GM12872 (cell line): ENCODE results near the gene ZW10.

Experiments
- CTCF ChIP-seq: IDR thresholded peaks from 3 replicates; pipeline ENCODE4 v1.5.1; 2011; ENCODE audit warnings: low read depth, mild to moderate bottlenecking, low read length, moderate library complexity; ENCODE audit not compliant: insufficient read depth

The ZW10 gene

GRCh38 chr11:113710989-113711388 is 62.5 kb downstream of the ZW10 start:
- no peak for TF ChIP-seq CTCF

DNA sequence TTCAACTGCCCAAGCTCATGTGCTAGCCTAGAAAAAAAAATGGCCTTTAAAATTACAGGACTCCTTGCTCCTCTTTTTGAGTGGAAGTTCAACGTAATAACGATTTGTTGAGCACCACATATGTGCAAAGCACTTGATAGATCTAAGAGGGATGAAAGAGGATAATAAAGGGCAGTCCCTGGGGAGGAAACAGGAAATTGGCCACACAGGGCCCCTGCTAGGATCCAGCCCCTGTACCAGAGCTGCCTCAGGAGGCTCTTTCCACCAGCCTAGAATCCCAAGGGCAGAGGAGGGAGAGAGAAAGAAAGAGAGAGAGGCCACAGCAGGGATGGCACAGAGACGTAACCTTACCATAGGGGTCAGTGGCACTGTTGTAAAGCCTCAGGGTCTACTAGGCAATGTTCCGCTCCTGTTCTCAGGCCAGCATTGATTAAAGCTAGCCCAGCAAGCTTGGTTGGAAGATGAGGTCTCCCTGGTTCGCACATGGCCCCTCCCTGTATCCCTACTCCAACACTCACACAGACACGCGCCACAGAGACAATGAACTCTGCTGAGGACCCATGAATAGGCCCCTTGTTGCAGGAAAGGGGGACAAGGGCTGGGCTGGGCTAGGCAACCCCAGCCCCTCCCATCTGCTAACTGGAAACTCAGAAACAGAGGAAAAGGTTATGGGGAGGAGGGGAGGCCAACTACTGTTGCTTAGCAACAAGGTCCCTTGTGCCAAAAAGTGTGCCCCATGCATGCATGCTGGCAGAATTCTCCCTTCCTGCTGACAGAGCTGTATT is 67.4 kb downstream of the ZW10 start, which contains the start of gene TMPRSS5:
TMPRSS5 (minus strand) TSS at position 438 of the 785 bp plus-strand sequence; CDS start at position 354, 84 bp downstream.
- TF ChIP-seq CTCF = no peak

- TF ChIP-seq CTCF = no peak
Observed at GRCh38 chr11:113701491-113701890, 72.0 kb downstream of the ZW10 start.

DNA sequence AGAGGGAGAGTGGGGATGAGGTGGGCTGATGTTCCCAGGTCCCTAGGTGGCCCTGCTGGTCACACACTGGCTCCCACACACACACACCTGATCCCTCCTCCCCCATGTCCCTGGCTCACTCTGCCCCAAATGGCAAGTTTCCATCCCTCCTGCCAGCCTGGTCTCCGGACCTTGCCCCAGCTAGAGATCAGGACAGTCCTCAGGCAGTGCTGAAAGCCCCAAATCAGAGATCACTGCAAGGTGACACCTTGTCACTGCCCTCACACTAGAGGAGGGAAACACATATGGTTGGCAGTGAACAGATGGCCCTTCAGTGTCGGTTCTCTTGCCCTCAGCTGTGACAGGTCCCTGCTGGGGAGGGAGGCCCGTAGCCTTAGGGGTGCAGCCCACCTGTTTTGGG is 75.0 kb downstream of the ZW10 start:
- no peak for TF ChIP-seq CTCF

DNA sequence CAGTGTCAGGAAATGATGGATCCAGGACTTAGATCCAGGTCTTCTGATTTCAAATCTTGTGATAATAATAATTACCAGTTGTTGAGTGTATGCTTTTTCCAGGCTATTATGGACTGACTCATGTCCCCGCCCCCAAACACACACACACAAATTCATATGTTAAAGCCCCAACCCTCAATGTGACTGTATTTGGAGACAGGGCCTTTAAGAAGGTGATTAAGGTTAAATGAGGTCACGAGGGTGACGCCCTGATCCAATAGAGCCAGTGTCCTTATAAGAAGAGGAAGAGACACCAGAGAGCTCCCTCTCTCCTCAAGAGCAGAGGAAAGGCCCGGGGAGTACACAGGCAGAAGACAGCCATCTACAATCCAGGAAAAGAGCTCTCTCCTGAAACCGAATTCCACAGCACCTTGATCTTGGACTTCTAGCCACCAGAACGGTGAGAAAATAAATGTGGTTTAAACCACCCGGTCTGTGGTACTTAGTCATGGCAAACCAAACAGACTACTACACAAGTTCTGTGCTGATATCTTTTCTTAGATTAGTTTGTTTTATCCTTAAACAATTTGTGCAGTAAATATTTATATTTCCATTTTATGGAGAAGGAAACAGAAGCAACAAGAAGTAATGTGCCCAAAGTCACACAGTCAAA is 75.6 kb downstream of the ZW10 start:
- no peak for TF ChIP-seq CTCF

DNA sequence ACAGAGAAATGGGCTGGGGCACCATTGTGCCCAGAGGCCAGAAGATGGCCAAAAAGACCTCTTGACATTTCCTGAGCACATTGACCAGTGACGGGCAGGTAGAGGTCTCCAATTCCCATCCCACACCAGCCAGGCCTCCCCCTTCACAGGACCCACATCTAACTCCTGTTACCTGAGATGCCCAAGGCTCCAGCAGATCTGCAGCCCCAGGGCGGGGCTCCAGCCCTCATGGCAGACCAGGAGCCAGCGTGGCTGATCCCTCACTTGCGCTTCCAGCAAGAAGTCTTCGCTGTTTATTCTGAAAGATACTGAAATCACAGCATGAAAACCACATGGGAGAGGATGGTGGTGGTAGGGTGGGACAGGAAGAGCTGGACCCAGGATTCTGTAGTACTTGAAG is 76.4 kb downstream of the ZW10 start:
- no peak for TF ChIP-seq CTCF

DNA sequence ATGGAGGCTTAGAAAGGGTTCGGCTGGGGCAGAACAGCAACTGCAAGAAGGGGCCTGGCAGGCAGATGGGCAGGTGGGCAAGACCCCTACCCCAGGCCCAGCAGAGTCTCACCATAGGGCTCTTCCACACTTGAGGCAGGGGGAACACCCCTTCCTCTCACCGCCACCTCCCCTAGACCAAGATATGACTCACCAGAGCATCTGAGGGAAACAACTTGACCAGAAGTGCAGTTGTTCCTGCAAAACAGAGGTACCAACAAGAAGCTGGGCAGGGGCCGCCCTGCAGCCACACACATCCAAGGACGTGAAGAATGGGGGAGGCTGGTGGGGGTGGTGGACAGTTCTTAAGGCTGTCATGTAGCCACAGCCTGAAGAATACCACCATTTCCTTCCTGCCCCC is 78.3 kb downstream of the ZW10 start:
- no peak for TF ChIP-seq CTCF
